SHP77 treated with DMSO at 0.1 percent for 48 hours (cell line): ENCODE data around the gene ST6GALNAC3.

ENCODE experiments used
- DNase-seq: peaks from one replicate; lab custom pipeline; 2025; lab: John Stamatoyannopoulos, UW

The ST6GALNAC3 gene

GRCh38 chr1:76433526-76433925, 359.0 kb downstream of the ST6GALNAC3 start:
- no peak for DNase-seq

- DNase-seq: no peak
Observed at GRCh38 chr1:76443217-76443616, 368.7 kb downstream of the ST6GALNAC3 start.

GRCh38 chr1:76444773-76445172, 370.2 kb downstream of the ST6GALNAC3 start:
- DNase-seq: no peak

GRCh38 chr1:76450229-76450628, 375.7 kb downstream of the ST6GALNAC3 start:
- no peak for DNase-seq

- no peak for DNase-seq
Observed at GRCh38 chr1:76463278-76463677, 388.7 kb downstream of the ST6GALNAC3 start.

GRCh38 chr1:76463849-76464248, 389.3 kb downstream of the ST6GALNAC3 start:
- no peak for DNase-seq

- no peak for DNase-seq
Observed at GRCh38 chr1:76465030-76465429, 390.5 kb downstream of the ST6GALNAC3 start.

- no peak for DNase-seq
Observed at GRCh38 chr1:76470166-76470565, 395.6 kb downstream of the ST6GALNAC3 start.

- no peak for DNase-seq
Observed at GRCh38 chr1:76471536-76471935, 397.0 kb downstream of the ST6GALNAC3 start.

- no peak for DNase-seq
Observed at GRCh38 chr1:76473591-76473990, 399.0 kb downstream of the ST6GALNAC3 start.

- DNase-seq: no peak
Observed at GRCh38 chr1:76474922-76475321, 400.4 kb downstream of the ST6GALNAC3 start.

- DNase-seq: no peak
Observed at GRCh38 chr1:76477156-76477555, 402.6 kb downstream of the ST6GALNAC3 start.

GRCh38 chr1:76480827-76481226, 406.3 kb downstream of the ST6GALNAC3 start:
- DNase-seq: no peak

GRCh38 chr1:76481672-76482071, 407.1 kb downstream of the ST6GALNAC3 start:
- DNase-seq: no peak

GRCh38 chr1:76482272-76482671, 407.7 kb downstream of the ST6GALNAC3 start:
- DNase-seq: no peak

GRCh38 chr1:76491737-76492136, 417.2 kb downstream of the ST6GALNAC3 start:
- DNase-seq: no peak

GRCh38 chr1:76492752-76493430, 418.3 kb downstream of the ST6GALNAC3 start:
- no peak for DNase-seq

- DNase-seq: no peak
Observed at GRCh38 chr1:76494807-76495206, 420.3 kb downstream of the ST6GALNAC3 start.

GRCh38 chr1:76496871-76497270, 422.3 kb downstream of the ST6GALNAC3 start:
- no peak for DNase-seq

- no peak for DNase-seq
Observed at GRCh38 chr1:76500116-76500515, 425.6 kb downstream of the ST6GALNAC3 start.

GRCh38 chr1:76501136-76501535, 426.6 kb downstream of the ST6GALNAC3 start:
- DNase-seq: no peak

- no peak for DNase-seq
Observed at GRCh38 chr1:76501586-76502219, 427.2 kb downstream of the ST6GALNAC3 start.

- DNase-seq: no peak
Observed at GRCh38 chr1:76503100-76503499, 428.6 kb downstream of the ST6GALNAC3 start.

- DNase-seq: no peak
Observed at GRCh38 chr1:76503736-76504135, 429.2 kb downstream of the ST6GALNAC3 start.
